HepG2 (cell line): ENCODE results near the gene FBXO33. TPM values are rescaled to one million over a fixed set of nuclear protein-coding genes. Genes with fewer than 3 reads are reported as not detected.

Source experiments
- CEBPZ ChIP-seq: IDR thresholded peaks from 2 replicates; pipeline ENCODE4 v1.6.1; 2012; ENCODE audit warnings: low read length, improper control_type of control experiment
- JUN ChIP-seq: sonication (generic); formaldehyde crosslinking; IDR thresholded peaks from 2 replicates; pipeline ENCODE4 v1.4.0; 2020; ENCODE audit warnings: mild to moderate bottlenecking, missing genetic modification reagents
- MLX ChIP-seq: IDR thresholded peaks from 2 replicates; pipeline ENCODE4 v1.6.1; 2016
- PATZ1 ChIP-seq: sonication (generic); formaldehyde crosslinking; IDR thresholded peaks from 2 replicates; pipeline ENCODE4 v1.4.0; 2020; ENCODE audit warnings: missing genetic modification reagents
- SAP130 ChIP-seq: IDR thresholded peaks from 2 replicates; pipeline ENCODE4 v1.6.1; 2016; ENCODE audit warnings: low read depth
- TBX2 ChIP-seq: sonication (generic); formaldehyde crosslinking; IDR thresholded peaks from 2 replicates; pipeline ENCODE4 v1.5.0; 2020; ENCODE audit warnings: missing genetic modification reagents, mild to moderate bottlenecking, borderline replicate concordance
- TOE1 ChIP-seq: sonication (generic); formaldehyde crosslinking; IDR thresholded peaks from 2 replicates; pipeline ENCODE4 v1.4.0; 2020; ENCODE audit warnings: mild to moderate bottlenecking, missing genetic modification reagents
- XRCC5 ChIP-seq: fragments of 200-400 bp; formaldehyde crosslinking; optimal IDR thresholded peaks from 2 replicates; pipeline ENCODE3; 2017; ENCODE audit warnings: mild to moderate bottlenecking, low read length
- ZFP36L1 ChIP-seq: sonication (generic); formaldehyde crosslinking; IDR thresholded peaks from 2 replicates; pipeline ENCODE4 v1.8.0; 2022; ENCODE audit warnings: mild to moderate bottlenecking, missing genetic modification reagents, moderate library complexity
- ZMYM4 ChIP-seq: sonication (generic); formaldehyde crosslinking; IDR thresholded peaks from 2 replicates; pipeline ENCODE4 v1.8.1; 2023; ENCODE audit warnings: mild to moderate bottlenecking, missing genetic modification reagents
- ZNF318 ChIP-seq: sonication (generic); formaldehyde crosslinking; IDR thresholded peaks from 2 replicates; pipeline ENCODE4 v1.4.0; 2020; ENCODE audit warnings: mild to moderate bottlenecking, missing genetic modification reagents
- ZNF556 ChIP-seq: sonication (generic); formaldehyde crosslinking; IDR thresholded peaks from 2 replicates; pipeline ENCODE4 v1.4.0; 2020; ENCODE audit warnings: mild to moderate bottlenecking, missing genetic modification reagents, borderline replicate concordance
- ZNF614 ChIP-seq: IDR thresholded peaks from 2 replicates; pipeline ENCODE4 v1.6.1; 2018; ENCODE audit warnings: missing biosample characterization, missing genetic modification reagents, inconsistent platforms, borderline replicate concordance
- ZNF639 ChIP-seq: conservative IDR thresholded peaks from 2 replicates; pipeline ENCODE4 v1.6.1; 2018; ENCODE audit warnings: missing genetic modification reagents
- polyA plus RNA-seq, 8 experiments: library from polyadenylated mRNA; depleted of rRNA in 3 of 8; stranded (reverse) in 7 of 8; unstranded in 1 of 8; fragments of >200 nt; fragmentation: Illumina TruSeq in 4 of 8; extraction: Trizol in 4 of 8; gene quantifications; 2 replicates each; pipeline versions ENCODE4 v1.2.1 to v1.2.3, GENCODE V29; 2011 to 2016; ENCODE audit warnings: low read depth in 4 of 8, missing spikeins in 1 of 8, mixed read lengths in 1 of 8; ENCODE audit not compliant: insufficient read depth in 1 of 8
- total RNA-seq, 5 experiments: library from RNA; depleted of rRNA; stranded (reverse); fragments of >200 nt; fragmentation: Illumina TruSeq; extraction: Trizol; gene quantifications; 2 replicates each; pipeline ENCODE4 v1.2.3, GENCODE V29; 2016; ENCODE audit warnings: low read depth in 1 of 5

The FBXO33 gene
- total and polyA plus RNA-seq, 2 of the 13 experiments (the other 11 are each of a cell fraction or from before 2014, with no cell fraction given): 15.5 to 16.9 TPM

GRCh38 chr14:39474416-39474911, 42.2 kb upstream of the FBXO33 start (continued):
- TF ChIP-seq ZMYM4 (CRISPR knock-in tag) (peak; percentile 88), ZNF639 (CRISPR knock-in tag) (no peak), ZNF614 (CRISPR knock-in tag) (peak; percentile 71; the same call in 1 of the 2 replicates), TBX2 (CRISPR knock-in tag) (no peak), TOE1 (CRISPR knock-in tag) (no peak), CEBPZ (0 out of 2 replicates have a peak, but pooled peaks have one; percentile 26), ZNF556 (CRISPR knock-in tag) (peak; percentile 81; the same call in 1 of the 2 replicates), XRCC5 (peak; percentile 58), ZNF318 (CRISPR knock-in tag) (no peak), SAP130 (CRISPR knock-in tag) (0 out of 2 replicates have a peak, but pooled peaks have one; percentile 33), PATZ1 (CRISPR knock-in tag) (0 out of 2 replicates have a peak, but pooled peaks have one; percentile 30), MLX (CRISPR knock-in tag) (no peak), ZFP36L1 (CRISPR knock-in tag) (no peak), JUN (CRISPR knock-in tag) (peak; percentile 85; the same call in 1 of the 2 replicates)
